ENCODE results near the gene GPR179.
A peak's percentile ranks its signal among the peaks of the same experiment; 100 is the strongest.
"Not testable (repeated sequence)": the region's sequence is repeated elsewhere in the genome, so short reads cannot be mapped to it uniquely, and the experiment has no call there.

GPR179 gene

DNA sequence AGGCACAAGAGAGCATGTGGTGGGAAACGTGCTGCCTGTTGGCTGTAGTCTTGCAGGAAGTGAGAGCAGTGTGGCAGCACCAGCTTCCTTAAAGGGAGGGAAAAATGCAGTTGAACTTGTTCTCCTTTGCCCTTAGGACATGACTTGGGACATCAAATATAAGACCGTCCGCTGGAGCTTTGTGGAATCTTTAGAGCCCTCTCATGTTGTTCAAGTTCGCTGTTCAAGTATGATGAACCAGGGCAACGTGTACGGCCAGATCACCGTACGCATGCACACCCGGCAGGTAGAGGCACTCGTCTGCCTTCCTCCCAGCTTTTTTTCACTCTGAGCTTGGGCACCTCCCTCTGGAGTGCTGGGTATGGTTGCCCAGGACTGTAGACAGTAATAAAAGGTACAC lies 23.3 kb downstream of the GPR179 start:
- DNase-seq, result no peak

DNA sequence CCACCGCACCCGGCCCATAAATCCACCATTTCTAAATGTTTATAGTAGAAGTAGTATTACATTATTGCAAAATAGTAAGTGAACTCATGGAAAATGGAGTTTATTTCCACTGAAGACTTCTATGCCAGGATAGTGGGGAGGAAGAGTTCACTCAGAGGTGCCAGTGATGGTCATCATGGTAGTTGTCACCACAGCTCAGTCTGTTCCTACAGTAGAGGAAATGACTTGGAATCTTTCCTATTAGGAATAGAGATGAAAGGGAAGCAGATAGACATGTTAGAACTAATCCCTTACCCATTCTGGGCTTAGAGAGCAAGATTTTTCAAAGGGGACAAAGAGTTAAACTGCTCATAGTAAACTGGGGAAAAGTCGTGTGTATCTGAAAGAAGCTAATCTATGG lies 26.7 kb downstream of the GPR179 start:
- no peak for DNase-seq

DNA sequence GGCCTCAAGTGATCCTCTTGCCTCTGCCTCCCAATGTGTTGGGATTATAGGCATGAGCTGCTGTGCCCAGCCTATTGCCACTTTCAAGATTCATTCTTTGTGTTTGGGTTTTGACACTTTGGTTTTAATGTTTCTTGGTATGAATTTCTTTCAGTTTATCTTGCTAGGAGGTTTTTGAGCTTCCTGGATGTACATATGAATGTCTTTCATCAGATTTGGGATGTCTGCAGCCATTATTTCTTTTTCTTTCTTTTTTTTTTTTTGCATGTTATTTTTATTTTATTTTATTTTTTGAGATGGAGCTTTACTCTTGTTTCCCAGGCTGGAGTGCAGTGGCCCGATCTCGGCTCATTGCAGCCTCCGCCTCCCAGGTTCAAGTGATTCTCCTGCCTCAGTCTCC lies 28.3 kb downstream of the GPR179 start:
- DNase-seq, result no peak

DNA sequence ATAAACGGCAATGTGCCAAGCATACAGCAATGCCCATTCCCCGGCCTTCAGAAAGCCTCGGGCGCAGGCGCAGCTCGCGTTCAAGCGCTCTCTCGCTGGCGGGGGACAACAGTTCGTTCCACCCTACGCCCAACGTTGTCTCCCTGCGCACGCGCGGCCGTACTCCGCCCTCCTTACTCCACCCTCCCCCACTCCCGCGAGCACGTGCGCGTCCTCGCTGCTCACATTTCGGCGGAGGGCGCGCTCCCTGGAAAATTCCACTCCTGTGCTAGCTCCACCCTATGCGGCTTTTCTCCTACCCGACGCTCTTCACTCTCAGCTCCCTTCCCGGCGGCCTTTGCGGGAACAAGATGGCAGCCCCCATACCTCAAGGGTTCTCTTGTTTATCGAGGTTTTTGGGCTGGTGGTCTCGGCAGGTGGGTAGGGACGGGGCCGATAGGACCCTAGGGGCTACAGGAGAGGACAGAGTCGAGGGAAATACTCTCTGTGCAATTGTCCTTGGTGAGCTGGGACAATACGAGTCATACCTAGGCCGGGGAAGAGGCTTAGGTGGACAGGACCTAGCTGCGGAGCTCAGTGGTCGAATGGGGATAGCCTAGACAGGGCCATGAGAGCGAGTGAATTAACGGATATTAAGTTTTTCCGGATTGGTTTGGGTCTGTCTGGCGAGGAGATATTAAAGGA lies 46.8 kb downstream of the GPR179 start, which contains the start of gene MRPL45:
Gene MRPL45, plus strand, starts transcription at position 335 of the 684 bp plus-strand sequence. Its CDS starts 16 bp downstream, at position 351.
- DNase-seq, result peak; percentile 92

- not testable (repeated sequence) for DNase-seq
These were observed 48.0 kb downstream of the GPR179 start for GRCh38 chr17:38295602-38296365.

DNA sequence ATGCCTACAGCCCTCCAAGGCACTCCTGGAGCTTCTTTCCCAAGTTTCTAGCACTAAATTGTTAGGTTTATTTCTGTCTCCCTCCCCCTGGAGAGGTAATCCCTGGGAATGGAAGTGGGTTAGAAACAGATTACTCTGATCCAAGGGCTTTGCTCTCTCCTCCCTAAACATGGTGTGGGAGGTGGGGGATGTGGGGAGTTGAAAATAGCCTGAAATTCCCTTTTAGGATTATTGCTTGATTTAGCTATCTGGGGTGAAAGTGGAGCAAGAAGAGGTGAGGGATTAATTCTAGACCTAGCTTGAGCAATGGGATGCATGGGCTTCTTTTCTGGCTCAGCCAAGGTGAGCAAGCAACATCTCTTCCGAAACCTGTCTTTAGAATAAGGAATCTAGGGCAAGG lies 54.0 kb downstream of the GPR179 start:
- DNase-seq, result not testable (repeated sequence)

GRCh38 chr17:38288217-38288827 lies 55.4 kb downstream of the GPR179 start:
- not testable (repeated sequence) for DNase-seq

DNA sequence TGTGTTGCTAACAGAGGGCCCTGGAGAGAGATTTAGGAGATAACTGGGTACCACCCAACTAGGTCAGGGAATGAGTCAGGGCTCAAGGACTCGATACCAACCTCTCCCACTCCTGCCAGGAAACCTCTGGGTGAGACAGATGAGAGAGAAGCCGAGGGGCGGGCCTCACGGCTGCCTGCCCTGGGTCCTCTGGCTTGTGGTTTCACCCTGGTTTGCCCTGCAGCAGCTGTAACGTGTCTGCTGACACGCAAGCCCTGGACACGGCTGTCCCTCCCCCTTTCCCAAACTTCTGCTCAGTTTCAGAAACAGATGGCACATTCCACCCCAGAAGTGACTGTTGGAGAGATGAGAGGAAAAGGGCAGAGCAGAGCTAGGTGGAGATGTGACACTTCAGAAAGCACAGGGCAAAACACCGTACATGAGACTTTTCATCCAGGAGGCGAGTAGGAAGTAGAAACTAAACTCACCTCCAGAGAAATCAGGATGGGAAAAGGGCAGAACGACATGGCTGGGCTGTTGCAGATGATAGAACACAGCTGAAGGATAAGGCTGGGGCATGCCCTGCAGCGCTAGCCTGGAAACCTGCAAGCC lies 57.2 kb downstream of the GPR179 start:
- DNase-seq, result peak; percentile 39

- not testable (repeated sequence) for DNase-seq
These were observed 57.8 kb downstream of the GPR179 start for GRCh38 chr17:38285994-38286393.

Measured in GOT3 (cell line).